B cell (primary cell): ENCODE data around the gene PTH2R. TPM values are rescaled to one million over a fixed set of nuclear protein-coding genes. Genes with fewer than 3 reads are reported as not detected.
A peak's percentile ranks its signal among the peaks of the same experiment; 100 is the strongest.

Source experiments
- ATAC-seq: fragments of 200-7000 bp; cut with Tn5 transposase; one replicate; pipeline ENCODE4 v1.10.0; 2021; ENCODE audit warnings: low read depth, mild to moderate bottlenecking, moderate number of reproducible peaks, moderate library complexity
- CTCF ChIA-PET: fragments of 350-600 bp; sonication (Branson Sonifier 250); formaldehyde crosslinking; loops from one replicate; lab custom pipeline; 2021; ENCODE audit warnings: antibody characterized with exemption, inconsistent platforms; lab: Charles Lee
- POLR2A ChIA-PET: fragments of 350-600 bp; sonication (Branson Sonifier 250); formaldehyde crosslinking; loops from one replicate; lab custom pipeline; 2021; ENCODE audit warnings: antibody characterized with exemption; lab: Charles Lee
- DNase-seq: peaks from one replicate; pipeline ENCODE4 v3.0.0; 2013
- H2AFZ ChIP-seq: 2 replicates; pipeline ENCODE4 v1.6.1; 2012; ENCODE audit warnings: mild to moderate bottlenecking, low read depth, low read length; ENCODE audit not compliant: insufficient read depth, poor library complexity, severe bottlenecking
- H3K27ac ChIP-seq, 2 donors: 1 replicate in 1 of 2; 2 replicates in 1 of 2; pipeline ENCODE4 v1.5.1; 2012 to 2013; ENCODE audit warnings: low read length in 2 of 2, mild to moderate bottlenecking in 2 of 2, moderate library complexity in 1 of 2
- H3K27me3 ChIP-seq, 4 experiments: fragments of 200-600 bp in 1 of 4; sonication (generic) in 1 of 4; replicated peaks in 1 of 4; 1 replicate in 2 of 4; 2 replicates in 2 of 4; pipeline versions ENCODE4 v1.6.1 to v1.7.0; 2013 to 2016; ENCODE audit warnings: low read length in 3 of 4, mild to moderate bottlenecking in 2 of 4, mixed read lengths in 1 of 4, moderate library complexity in 1 of 4; ENCODE audit not compliant: insufficient read depth in 4 of 4, control insufficient read depth in 3 of 4; ENCODE audit errors: control extremely low read depth in 1 of 4
- H3K36me3 ChIP-seq, 2 experiments: replicated peaks in 1 of 2; 1 replicate in 1 of 2; 2 replicates in 1 of 2; pipeline versions ENCODE4 v1.6.1 to v1.7.1; 2013; ENCODE audit warnings: low read length in 1 of 2; ENCODE audit not compliant: insufficient read depth in 2 of 2, control insufficient read depth in 1 of 2; ENCODE audit errors: control extremely low read depth in 1 of 2, extremely low read depth in 1 of 2
- H3K4me1 ChIP-seq, 2 donors: fragments of 200-600 bp in 1 of 2; sonication (generic) in 1 of 2; 1 replicate in 1 of 2; 2 replicates in 1 of 2; pipeline versions ENCODE4 v1.5.1 to v1.6.1; 2013 to 2017; ENCODE audit warnings: low read length in 2 of 2; ENCODE audit not compliant: control insufficient read depth in 2 of 2, insufficient read depth in 2 of 2
- H3K4me2 ChIP-seq: replicated peaks from 2 replicates; pipeline ENCODE3; 2012; ENCODE audit warnings: mild to moderate bottlenecking, low read depth, low read length; ENCODE audit not compliant: poor library complexity, severe bottlenecking
- H3K4me3 ChIP-seq, 5 experiments: fragments of 200-600 bp in 1 of 5; sonication (generic) in 1 of 5; 1 replicate in 3 of 5; 2 replicates in 2 of 5; pipeline versions ENCODE4 v1.5.1 to v1.7.0; 2011 to 2016; ENCODE audit warnings: low read length in 4 of 5, mild to moderate bottlenecking in 4 of 5, low read depth in 2 of 5, control low read depth in 1 of 5, moderate library complexity in 1 of 5; ENCODE audit not compliant: insufficient read depth in 1 of 5; ENCODE audit errors: control extremely low read depth in 1 of 5, extremely low read depth in 1 of 5
- H3K79me2 ChIP-seq: fragments of 200-600 bp; sonication (generic); one replicate; pipeline ENCODE4 v1.6.0; 2016; ENCODE audit warnings: low read length; ENCODE audit not compliant: control insufficient read depth, insufficient read depth
- H3K9ac ChIP-seq: fragments of 200-600 bp; sonication (generic); 2 replicates; pipeline ENCODE4 v1.6.1; 2017; ENCODE audit warnings: mild to moderate bottlenecking, low read length, moderate library complexity
- H3K9me3 ChIP-seq, 3 donors: one replicate each; pipeline versions ENCODE4 v1.6.1 to v1.7.1; 2013; ENCODE audit warnings: low read length in 2 of 3; ENCODE audit not compliant: control insufficient read depth in 2 of 3, insufficient read depth in 1 of 3; ENCODE audit errors: control extremely low read depth in 1 of 3
- H4K20me1 ChIP-seq: 2 replicates; pipeline ENCODE4 v1.6.0; 2012; ENCODE audit warnings: mild to moderate bottlenecking, low read length; ENCODE audit not compliant: insufficient read depth, control insufficient read depth, poor library complexity, severe bottlenecking
- H3K27ac Mint-ChIP-seq: one replicate; pipeline ENCODE4 v1.8.0; 2021; ENCODE audit warnings: mixed read lengths
- H3K27me3 Mint-ChIP-seq: one replicate; pipeline ENCODE4 v1.8.0; 2021; ENCODE audit warnings: mixed read lengths
- H3K4me1 Mint-ChIP-seq: one replicate; pipeline ENCODE4 v1.8.0; 2021; ENCODE audit warnings: mixed read lengths
- H3K4me3 Mint-ChIP-seq: one replicate; pipeline ENCODE4 v1.8.0; 2021; ENCODE audit warnings: mixed read lengths
- H3K9me3 Mint-ChIP-seq: one replicate; pipeline ENCODE4 v1.8.0; 2022; ENCODE audit warnings: mixed read lengths; ENCODE audit not compliant: insufficient read depth
- EZH2 ChIP-seq: IDR thresholded peaks from 2 replicates; pipeline ENCODE4 v1.6.1; 2012; ENCODE audit warnings: borderline replicate concordance, low read depth, mild to moderate bottlenecking, moderate library complexity, low read length; ENCODE audit not compliant: insufficient read depth, poor library complexity, severe bottlenecking
- WGBS: methylation state at CpG from one replicate; pipeline ENCODE4 v1.1.5; 2013; ENCODE audit warnings: missing lambda C conversion rate; ENCODE audit not compliant: insufficient coverage; 5-methylcytosine and 5-hydroxymethylcytosine counted together
- intact Hi-C: fragments of 100-400 bp; cut with micrococcal nuclease; formaldehyde crosslinking; loops from one replicate; pipeline ENCODE4 v1.10.0; 2022
- polyA plus RNA-seq: library from polyadenylated mRNA; depleted of rRNA; stranded (reverse); fragments of >200 nt; gene quantifications from 2 replicates; pipeline ENCODE4 v1.2.3, GENCODE V29; 2012
- total RNA-seq, 2 donors: library from RNA; stranded (reverse); fragments of 120-200 nt in 1 of 2; gene quantifications; 1 replicate in 1 of 2; 2 replicates in 1 of 2; pipeline versions ENCODE4 v1.2.3 to v1.2.4, GENCODE V29; 2013 to 2022
- TF ChIP-seq, protein P1 (sequence below): fragments of 200-600 bp; IDR thresholded peaks from one replicate; pipeline ENCODE4 v1.8.0; 2022; ENCODE audit warnings: antibody characterized with exemption, mild to moderate bottlenecking

Gene PTH2R
- total and polyA plus RNA-seq, 2 donors (not counting 1 experiment from before 2014, with no cell fraction given): 0.34 to 0.84 TPM

DNA sequence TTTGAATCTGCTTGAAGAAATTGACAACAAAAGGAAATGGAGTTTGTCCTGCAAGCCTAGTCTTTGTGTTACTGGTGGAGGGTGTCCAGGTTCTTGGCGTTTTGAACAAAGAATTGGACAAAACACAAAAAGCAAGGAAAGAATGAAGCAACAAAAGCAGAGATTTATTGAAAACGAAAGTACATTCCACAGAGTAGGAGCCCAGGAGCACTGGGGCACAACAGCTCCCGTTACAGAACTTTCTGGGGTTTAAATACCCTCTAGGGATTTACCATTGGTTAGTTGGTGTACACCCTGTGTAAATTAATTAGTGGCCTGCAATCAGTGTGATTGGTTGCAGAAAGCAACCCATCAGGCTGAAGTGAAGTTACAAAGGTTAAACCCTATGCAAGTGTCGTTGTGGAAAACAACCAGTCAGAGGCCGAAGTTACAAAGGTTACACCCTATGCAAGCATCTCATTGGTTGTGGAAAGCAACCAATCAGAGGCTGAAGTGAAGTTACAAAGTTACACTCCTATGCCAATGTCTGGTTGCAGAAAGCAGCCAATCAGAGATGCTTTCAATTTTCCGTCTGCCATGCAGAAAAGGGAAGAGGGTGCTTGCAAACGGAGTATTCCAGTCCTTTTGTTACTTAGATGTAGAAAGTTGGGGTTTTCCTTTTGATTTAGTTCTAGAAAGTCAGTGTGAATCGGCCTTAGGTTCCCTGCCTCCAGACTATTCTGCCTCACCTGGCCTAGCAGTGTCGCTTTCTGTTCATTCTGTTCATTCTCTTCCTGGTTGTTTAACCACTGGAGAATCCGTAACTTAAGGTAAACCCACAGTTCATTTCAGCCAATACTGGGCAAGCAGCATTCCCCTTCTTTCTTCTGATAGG, 47.6 kb upstream of the PTH2R start:
- intact Hi-C loops: no loop called here
- H3K27me3 ChIP-seq: no peaks in the 10 kb centered on the region
- H4K20me1 ChIP-seq: no peaks in the 10 kb centered on the region
- peak overlapping the region; percentile 58 for H3K4me3 Mint-ChIP-seq
- H3K9me3 ChIP-seq: peaks cover 0 to 19% (median 0%) of the 10 kb centered on the region in 3 donors
- H3K79me2 ChIP-seq: no peaks in the 10 kb centered on the region
- H3K4me1 Mint-ChIP-seq: peaks cover 14% of the 10 kb centered on the region
- H3K9me3 Mint-ChIP-seq: no peaks in the 10 kb centered on the region
- ChIA-PET POLR2A (no interaction called here), CTCF (interaction anchor here (0.6 kb wide), 1 partner anchor 15 kb away, joined by 3 read pairs; no protein-coding TSS in a partner anchor)
- H3K4me3 ChIP-seq: no peak overlapping the region
- H3K27me3 Mint-ChIP-seq: no peaks in the 10 kb centered on the region
- TF ChIP-seq EZH2: no peak
- TF ChIP-seq, protein P1, sequence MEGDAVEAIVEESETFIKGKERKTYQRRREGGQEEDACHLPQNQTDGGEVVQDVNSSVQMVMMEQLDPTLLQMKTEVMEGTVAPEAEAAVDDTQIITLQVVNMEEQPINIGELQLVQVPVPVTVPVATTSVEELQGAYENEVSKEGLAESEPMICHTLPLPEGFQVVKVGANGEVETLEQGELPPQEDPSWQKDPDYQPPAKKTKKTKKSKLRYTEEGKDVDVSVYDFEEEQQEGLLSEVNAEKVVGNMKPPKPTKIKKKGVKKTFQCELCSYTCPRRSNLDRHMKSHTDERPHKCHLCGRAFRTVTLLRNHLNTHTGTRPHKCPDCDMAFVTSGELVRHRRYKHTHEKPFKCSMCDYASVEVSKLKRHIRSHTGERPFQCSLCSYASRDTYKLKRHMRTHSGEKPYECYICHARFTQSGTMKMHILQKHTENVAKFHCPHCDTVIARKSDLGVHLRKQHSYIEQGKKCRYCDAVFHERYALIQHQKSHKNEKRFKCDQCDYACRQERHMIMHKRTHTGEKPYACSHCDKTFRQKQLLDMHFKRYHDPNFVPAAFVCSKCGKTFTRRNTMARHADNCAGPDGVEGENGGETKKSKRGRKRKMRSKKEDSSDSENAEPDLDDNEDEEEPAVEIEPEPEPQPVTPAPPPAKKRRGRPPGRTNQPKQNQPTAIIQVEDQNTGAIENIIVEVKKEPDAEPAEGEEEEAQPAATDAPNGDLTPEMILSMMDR: no peak
- no peak overlapping the region for H3K4me2 ChIP-seq
- H2AFZ ChIP-seq: no peak overlapping the region
- H3K27ac ChIP-seq: no peak overlapping the region
- H3K4me1 ChIP-seq: no peaks in the 10 kb centered on the region
- WGBS: 96% methylated on average over 8 of the region's 10 CpGs
- H3K27ac Mint-ChIP-seq: peak overlapping the region; percentile 71
- no peak overlapping the region for H3K9ac ChIP-seq
- DNase-seq (no peak), ATAC-seq (peak; percentile 34)
- H3K36me3 ChIP-seq: peaks cover 0 to 41% of the 10 kb centered on the region in 2 experiments

DNA sequence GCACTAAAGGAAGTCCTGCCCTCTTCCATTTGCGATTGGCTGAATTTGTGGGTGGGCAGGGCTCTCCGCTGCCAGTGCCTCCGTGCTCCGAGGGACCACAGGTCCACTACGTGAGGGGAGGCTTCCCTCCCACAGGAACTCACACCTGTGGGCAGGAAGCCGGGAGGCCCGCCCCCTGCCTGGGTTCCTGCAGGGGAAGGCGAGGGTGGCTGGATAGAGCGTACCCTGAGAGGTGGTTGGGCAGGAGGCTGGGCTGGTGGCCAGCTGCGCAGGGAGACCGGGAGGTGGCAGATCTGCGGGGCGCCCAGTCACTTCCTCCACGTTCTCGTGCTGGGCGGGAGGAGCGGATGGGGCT, 47.0 kb upstream of the PTH2R start:
- H3K79me2 ChIP-seq: no peaks in the 10 kb centered on the region
- intact Hi-C loops: no loop called here
- peak overlapping the region in 1 of 5 experiments; percentile 30 for H3K4me3 ChIP-seq
- H3K27ac ChIP-seq: no peak overlapping the region
- ChIA-PET POLR2A (no interaction called here), CTCF (no interaction called here)
- peaks cover 14% of the 10 kb centered on the region for H3K4me1 Mint-ChIP-seq
- no peaks in the 10 kb centered on the region for H3K4me1 ChIP-seq
- H3K9me3 Mint-ChIP-seq: no peaks in the 10 kb centered on the region
- DNase-seq (peak; percentile 28), ATAC-seq (peak; percentile 73)
- peak overlapping the region; percentile 71 for H3K27ac Mint-ChIP-seq
- no peaks in the 10 kb centered on the region for H4K20me1 ChIP-seq
- peak overlapping the region; percentile 58 for H3K4me3 Mint-ChIP-seq
- H2AFZ ChIP-seq: no peak overlapping the region
- peaks cover 0 to 19% (median 0%) of the 10 kb centered on the region in 3 donors for H3K9me3 ChIP-seq
- no peaks in the 10 kb centered on the region for H3K27me3 ChIP-seq
- no peak overlapping the region for H3K9ac ChIP-seq
- WGBS: 74% methylated on average over 7 of the region's 17 CpGs
- H3K36me3 ChIP-seq: peaks cover 0 to 35% of the 10 kb centered on the region in 2 experiments
- H3K27me3 Mint-ChIP-seq: no peaks in the 10 kb centered on the region
- H3K4me2 ChIP-seq: no peak overlapping the region
- TF ChIP-seq, protein P1: no peak
- no peak for TF ChIP-seq EZH2
